Right lung (tissue), 5 donors: ENCODE measurements around the gene MREG. TPM values are rescaled to one million over a fixed set of nuclear protein-coding genes. Genes with fewer than 3 reads are reported as not detected.
A peak's percentile ranks its signal among the peaks of the same experiment; 100 is the strongest.

ENCODE experiments used
- DNase-seq, 2 donors: peaks; one replicate each; pipeline ENCODE4 v3.0.0-alpha.2; 2013
- polyA plus RNA-seq, 5 donors: library from polyadenylated mRNA; unstranded; fragments of 120-200 nt; gene quantifications; one replicate each; pipeline versions ENCODE4 v1.2.1 to v1.2.3, GENCODE V29; 2013; ENCODE audit warnings: inconsistent platforms in 1 of 5, low replicate concordance in 1 of 5; ENCODE audit not compliant: insufficient read length in 5 of 5, insufficient read depth in 1 of 5

Gene MREG
- polyA plus RNA-seq, 5 donors, result 12.4 to 17.9 (median 14.7) TPM

DNA sequence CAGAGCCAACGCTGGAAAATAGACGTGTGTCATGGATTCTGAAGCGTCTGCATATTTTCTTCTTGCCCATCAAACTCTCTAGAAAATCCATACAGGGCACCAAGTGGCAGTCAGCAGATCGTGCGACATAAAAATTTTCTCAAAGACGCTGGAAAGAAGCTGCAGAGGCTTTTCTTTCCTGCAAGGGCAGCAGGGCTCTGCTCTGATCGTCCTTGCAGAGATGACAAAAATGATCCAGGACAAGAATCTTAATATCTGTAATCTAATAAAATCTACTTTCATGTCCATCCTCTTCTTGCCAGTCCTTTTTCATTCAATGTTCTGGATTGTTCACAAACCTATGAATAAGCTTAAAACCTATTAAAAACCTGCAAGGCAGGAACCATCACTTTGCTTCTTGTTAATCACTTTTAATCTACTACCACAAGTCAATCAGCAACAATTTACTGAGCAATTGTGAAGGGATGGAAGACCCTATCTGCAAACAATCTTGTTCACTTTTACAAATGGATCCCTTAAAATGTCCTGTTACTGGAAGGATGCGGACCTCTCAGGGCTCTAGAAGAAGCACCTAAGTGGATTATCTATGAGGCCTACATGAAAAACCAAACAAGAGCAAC lies 93.6 kb downstream of the MREG start:
- DNase-seq, result no peak

DNA sequence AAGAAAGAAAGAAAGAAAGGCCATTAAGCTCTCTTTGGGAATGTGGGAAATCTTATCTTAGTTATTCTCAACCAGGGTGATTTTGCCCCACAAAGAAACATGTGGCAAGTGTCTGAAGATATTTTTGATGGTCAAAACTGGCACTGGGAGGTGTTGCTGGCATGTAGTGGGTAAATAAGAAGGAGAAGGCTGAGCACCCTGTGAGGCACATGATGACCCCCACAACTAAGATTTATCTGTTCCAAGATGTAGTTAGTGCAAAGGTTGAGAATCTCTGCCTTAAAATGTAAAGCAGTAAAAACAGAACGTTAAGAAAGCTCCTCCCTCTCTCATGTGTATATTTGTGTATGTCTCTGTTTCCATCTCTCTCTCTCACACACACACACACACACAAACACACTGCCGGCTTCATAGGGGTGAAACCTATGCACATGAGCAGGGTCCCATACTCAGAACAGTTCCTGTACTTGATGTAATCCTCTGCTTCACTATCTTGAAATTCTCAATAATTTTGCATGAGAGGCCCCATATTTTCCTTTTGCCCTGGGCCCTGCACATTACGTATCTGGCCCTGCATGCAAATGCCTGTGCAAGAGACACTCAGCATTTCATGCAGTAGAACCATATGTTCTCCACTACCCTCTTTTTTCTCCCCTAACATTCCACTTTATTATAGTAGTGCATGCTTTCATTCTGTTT lies 94.3 kb downstream of the MREG start:
- DNase-seq, result no peak

DNA sequence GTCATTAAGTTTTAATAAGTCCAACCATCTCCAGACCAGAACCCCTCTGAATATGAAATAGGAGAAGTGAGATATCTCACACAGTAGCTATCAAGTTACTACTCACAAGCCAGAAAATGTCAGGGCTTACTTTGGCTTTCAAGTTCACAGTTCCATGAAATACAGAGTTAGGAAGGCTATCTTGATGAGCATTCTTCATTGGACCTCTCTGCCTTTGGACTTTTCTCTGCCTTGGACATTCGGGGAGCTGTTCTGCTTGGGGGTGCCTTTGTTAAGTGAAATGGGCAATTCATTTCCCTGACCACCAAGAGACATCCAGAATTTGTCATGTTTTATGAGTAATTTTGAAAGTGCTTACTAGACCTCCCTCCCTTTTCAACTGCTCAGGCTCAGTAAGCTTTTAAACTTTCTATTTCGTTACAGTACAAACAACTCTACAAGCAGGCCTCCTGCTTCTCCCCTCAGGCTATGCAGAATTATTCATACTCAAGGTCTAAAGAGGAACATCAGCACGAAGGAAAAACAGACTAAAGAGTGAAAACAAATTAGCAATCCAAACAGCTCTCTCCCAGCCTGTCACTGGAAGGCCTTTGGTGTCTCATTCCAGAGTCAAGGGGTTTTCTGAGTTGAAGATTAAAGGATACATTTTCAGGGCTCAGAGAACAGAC lies 95.3 kb downstream of the MREG start:
- DNase-seq, result no peak

DNA sequence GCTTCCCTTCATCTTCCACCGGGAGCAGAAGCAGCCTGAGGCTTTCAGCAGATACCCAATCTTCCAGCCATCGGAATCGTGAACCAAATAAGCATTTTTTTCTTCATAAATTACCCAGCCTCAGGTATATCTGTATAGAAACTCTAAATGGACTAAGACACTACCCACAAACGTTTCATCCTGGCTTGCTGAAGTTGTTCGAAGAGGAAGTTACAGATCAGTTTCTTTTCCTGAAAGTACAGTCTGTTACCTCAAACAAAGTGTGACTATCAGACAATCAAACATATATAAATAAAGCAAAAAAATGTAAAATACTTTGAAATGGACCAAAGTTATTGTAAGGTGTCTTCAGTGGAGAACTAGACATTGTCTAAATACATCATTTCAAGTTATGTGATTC lies 97.9 kb downstream of the MREG start:
- DNase-seq, result no peak

DNA sequence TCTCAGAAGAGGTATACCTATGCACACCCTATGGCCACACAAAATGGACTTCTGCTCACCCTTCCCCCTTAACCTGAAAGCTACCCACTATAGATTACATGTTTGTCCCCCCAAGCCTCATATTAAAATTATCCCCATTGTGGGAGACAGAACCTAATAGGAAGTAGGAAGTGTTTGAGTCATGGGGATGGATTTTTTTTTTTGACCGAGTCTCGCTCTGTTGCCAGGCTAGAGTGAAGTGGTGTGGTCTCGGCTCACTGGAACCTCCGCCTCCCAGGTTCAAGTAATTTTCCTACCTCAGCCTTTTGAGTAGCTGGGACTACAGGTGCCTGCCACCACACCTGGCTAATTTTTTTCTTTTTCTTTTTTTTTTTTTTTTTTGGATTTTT lies 98.6 kb downstream of the MREG start:
- no peak for DNase-seq

DNA sequence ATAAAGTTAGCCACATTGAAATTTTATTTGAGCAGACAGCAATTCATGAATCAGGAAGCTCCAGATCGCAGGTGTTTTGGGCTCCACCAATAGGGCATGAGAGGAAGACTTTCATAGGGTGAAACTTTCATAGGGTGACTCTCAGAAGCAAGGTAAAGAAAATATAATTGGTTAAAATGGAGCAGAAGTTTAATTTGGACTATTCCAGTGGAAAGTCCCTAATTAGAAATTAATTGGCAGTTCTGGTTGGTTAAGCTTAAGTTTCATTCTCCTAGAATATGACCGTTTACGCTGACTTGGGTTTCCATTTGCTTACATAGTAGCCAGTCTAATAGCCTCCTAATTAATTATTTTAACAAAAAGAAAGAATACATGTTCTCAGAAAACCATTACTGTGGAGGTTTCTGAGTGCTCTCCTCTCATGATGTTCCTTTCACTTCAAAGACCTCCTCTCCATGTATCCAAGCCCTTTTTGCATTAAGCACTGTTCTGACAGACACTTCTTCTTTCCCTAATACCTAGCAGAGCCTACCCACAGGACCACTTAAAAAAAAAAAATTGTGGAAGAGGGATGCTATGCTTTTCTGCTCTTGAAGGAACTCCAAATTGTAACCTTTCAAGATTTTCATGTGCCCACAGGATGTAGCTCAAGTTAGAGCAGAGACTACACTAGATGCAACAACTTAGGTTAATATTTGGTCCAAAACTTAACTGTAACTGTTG lies 99.1 kb downstream of the MREG start:
- no peak for DNase-seq

DNA sequence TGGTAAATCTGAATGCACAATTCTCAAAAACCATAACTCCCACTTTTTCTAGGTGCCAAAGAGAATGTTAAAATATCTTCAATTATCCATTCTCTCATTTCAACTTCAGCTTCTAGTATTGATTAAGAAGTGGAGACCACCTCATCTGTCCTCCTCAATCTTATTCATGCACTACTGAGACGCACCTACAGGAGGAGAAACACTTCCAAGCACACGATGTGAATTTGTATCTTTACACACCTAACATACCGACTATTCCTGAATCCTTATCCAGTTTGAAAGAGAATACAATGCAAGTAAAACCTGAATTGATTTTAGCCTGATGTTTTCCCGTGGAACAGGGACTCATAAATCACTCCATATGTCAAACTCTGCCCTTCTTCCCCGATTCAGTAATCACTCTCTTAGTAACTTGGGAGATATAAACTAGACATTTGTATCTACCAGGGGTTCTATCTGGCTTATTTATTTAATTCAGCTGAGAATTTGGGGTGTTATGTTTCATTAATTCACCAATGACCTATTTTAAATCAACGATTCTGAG lies 101.0 kb downstream of the MREG start:
- no peak for DNase-seq

DNA sequence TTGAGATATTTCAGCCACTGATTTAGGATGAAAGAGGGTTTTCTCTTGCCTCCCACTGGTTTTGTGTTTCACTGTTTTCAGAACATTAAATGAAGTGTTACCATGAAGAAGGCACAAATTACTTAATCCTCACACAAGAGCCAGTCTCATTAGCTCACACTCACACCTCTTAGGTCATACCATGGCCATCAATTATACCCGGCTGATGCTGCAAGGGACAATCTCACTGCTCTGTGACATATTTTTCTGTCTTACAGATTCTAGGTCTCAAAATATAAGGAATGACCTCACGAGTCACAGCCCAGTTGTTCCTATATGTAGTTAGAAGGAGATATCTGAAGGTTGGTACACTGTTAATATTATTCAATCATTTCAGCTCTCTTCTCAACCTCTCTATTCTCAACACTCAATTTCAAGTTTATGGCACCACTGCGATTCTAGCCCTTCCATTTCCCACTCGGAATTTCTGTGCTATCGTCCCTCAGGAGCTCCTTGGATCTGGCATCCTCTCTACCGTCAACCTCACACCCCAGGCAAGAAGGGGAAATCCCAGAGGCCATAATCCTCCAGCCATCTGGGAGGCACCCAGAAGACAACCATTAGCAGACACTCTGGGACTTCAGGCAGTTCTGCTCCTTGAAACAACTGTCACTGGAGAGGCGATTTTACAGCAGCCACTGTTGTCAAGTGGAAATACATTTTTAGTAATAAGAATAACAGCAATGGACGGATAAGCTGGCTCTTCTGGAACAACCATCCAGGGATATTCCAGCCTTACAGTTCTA lies 101.9 kb downstream of the MREG start:
- DNase-seq, result no peak

DNA sequence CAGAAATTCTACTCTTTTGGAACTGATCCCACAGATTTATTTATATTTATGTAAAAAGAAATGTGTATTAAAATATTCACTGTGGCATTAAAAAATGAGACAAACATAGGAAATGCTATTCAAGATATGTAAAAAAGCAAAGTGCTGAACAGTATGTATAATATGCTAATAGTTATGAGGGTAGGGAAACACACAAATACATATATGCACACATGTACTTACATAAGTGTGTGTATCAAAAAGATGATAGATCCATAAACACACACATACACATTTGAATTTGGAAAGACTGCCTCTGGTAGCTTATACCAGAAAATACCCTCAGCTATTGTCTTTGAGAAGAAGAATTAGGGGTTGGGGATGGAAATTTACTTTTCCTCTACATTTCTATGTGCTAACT lies 103.2 kb downstream of the MREG start:
- no peak for DNase-seq

DNA sequence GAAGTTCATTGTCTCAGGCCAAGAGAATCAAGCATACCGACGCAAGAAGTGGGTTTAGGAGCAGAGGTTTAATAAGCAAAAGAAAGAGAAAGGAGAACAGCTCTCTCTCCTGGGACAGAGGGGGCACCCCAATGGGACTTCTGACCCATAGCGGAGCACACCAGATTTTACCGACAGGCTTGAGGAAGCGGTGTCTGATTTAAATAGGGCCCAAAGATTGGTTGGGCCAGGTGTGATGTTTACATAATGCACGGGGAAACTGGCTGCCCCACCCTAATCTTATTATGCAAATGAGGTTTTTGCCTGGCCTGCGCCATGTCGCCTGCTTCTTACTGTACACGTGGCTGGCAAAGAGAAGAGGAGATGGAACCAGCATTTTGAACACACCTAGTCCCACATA lies 106.2 kb downstream of the MREG start:
- DNase-seq, result no peak

DNA sequence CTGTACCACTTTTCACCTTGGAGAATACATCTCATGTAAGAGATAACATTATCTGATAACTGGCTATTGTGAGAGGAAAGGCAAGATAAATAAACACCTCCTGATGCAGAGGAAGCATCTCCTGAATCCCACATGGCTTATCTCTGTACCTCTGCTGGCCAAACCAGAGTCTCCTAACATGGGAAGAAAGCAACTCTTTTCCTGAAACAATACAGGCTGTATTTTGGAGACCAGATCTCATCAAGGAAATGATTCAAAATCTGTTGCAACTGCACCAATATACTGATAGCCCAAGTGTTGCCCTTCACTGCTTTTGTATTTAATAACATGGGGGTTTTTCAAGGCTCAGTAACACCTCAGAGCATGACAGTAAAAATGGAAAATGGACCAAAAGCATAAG lies 106.9 kb downstream of the MREG start:
- DNase-seq, result no peak

DNA sequence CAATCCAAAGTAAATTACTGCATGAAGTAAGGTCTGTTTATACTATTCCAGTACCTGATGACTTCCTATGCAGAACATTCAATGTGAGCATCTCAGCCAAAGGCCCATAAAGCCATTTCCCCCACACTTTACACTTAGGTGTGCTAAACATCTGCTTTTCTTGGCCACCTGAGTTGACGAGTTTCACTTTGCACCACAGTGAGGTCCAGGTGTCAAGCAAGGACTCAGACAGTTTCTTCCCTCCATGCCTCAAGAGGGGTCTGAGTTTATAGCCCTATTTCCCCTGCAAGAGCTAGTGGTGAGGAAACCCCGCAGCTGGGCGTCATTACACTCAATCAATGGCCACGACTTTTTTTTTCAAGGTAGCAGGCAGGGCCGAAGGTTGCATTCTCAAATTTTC lies 107.7 kb downstream of the MREG start:
- no peak for DNase-seq

DNA sequence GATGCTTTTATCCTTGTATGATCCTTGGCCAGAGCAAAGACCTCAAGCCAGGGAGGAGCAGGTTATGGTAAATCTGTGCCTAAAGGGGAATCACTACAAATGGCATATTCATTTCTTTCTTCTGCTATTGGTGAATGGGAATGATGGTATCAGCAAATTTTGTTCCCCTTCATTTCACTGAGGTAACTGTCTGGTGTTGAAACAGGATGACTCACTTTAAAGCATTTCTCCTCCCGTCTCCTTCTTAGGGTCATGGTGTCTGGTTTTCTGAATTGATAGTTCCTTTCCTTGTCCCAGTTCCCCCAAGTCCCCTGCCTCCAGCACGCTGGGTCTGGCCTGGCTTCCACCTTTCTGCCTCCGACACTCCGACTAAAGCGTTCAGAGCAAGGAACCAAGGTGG lies 109.2 kb downstream of the MREG start:
- DNase-seq, result no peak

DNA sequence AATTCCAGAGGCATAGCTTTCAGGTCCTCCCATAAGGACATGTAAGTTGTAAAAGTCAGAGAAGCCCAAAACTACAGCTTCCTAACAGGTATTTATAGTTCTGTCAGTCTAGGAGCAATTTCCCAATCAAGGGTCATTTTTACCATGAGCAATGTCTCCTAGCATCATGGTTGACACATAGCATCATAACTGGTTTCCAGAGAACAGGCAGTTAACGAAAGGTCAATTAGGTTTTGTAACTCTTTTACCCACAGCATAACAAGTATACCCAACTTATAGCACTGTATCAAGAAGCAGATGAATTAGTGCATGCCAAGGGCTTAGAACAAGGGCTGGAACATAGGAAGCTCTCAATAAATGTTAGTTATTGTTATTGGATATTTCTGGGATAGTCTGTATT lies 110.1 kb downstream of the MREG start:
- DNase-seq, result no peak

DNA sequence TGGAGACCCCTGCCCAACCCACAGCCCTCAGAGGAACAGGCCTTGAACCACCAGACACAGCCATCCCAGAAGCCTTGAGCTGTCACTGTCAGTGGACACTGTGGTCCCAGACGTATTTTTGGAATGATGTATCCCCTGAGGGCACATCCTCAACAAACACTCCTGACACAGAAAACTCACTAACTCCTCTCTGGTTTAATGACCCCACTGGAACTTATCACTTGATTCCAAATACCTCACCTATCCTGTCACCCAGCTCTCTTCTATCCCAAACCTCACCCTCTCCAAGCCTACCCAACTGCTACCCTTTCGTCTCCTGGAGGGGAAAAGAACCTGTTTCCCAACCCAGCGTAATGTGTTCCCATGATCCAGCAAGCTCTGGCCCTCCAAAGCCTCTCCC lies 111.6 kb downstream of the MREG start:
- no peak for DNase-seq

DNA sequence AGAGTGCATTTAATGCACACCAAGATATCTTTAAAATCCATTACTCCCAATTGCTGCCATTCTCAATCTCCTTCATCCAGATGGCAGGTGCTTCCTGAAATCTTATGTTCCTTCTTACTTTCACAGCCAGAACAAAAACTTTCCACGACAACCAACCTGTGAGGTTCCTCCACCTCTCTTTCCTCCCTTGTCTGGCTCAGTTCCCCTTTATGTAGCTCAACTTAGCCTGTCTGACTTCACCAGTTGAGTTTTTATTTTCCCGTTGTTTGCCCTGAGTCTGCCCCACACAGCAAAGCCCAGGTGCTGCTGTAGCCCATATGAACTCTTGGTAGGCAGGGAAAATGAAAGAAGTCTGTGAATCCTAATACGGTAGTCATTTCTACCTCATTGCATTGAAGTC lies 112.5 kb downstream of the MREG start:
- DNase-seq, result no peak

DNA sequence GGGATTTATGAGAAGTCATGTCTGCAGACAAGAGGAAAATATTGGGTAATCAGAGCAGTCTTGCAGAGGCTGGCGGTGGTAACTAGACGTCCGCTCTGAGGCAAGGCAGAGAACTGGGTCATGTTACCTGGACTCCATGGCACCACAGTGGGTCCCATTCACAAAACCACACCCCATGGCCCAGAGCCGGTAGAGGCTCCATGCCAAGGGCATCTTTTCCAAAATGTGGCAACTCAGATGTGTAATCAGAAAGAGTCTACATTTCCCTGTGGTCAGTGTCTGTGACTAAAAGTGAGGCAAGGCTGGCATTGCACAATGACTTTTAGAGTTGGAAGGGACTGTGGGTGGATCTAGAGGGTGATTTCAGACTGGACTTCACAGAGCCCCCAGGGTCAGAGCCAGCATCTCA lies 113.1 kb downstream of the MREG start:
- DNase-seq, result no peak

DNA sequence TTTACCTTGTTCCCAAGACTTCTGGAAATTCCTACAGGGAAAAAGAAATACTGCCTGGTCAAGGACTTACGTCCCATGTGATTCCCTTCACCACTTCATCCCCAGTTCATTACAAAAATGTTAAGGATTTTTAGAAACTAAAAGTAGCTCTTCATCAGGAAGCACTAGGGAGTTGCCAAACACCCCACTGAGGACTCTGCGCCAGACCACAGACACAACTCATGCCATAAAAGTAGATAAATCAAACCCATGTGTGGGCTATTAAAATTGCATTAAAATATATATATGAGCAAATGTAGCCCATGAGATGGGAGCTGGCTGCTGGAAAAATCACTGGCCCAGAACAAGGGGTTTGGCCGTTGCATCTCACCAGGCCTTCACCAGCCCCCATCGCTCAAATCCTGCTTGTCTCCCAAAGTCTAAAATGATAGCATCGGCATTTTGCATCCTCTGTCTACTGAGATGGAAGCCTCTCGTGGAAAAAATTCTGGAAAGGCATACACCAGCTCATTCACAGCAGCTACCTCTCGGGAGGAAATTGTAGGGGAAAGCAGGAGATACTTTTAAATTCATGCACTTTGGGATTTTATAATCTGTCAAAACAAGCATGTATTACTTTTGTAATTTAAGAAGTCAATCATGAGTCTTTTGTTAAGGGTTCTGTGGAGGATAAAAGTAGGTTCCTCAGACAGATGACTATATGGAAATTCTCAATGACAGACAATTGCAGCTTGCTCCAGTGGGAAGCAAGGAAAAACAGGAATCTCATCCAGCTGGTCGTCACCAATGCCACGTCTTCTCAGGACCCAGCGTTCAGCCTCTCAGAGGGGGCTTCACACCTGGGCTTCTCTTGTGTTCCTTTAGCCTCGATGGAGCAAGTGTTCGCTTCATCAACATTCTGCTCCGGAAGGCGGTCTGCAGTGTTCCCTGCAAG lies 113.9 kb downstream of the MREG start:
- peak in 1 of 2 donors; percentile 49 for DNase-seq

DNA sequence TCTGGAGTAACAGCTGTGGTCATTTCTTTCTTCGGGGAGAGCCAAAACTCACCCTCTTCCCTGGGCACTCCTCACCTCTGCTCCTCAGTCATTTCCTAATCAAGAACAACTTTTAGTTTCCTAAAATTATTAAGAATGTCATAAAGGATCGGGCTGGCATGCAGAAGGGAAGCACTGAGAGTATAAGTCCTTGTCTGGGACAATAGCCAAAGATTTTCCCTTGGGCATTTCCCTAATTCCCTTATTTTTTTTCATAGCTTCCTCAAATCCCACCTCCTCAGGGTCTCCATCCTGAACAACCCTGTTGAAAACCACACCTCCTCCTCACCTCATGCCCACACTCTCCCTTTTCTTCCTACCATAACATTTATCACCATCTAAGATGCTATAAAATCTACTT lies 115.0 kb downstream of the MREG start:
- no peak for DNase-seq

DNA sequence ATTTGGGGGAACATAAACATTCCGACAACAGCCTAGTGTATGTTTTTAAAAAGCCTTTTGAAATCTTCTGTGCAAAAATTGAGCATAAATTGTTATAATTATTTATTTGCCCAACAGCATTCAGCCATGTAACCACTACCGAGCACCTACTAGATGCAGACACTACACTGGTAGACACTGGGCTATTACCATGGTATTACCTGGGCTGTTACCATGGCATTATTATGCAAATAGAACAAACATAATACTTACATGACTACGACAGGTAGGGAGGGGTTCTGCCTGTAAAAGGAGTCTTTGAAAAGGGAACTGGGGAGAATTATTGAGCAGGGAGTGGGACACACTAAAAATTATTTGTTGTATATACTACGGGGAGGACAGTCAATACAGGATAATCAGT lies 116.4 kb downstream of the MREG start:
- no peak for DNase-seq

DNA sequence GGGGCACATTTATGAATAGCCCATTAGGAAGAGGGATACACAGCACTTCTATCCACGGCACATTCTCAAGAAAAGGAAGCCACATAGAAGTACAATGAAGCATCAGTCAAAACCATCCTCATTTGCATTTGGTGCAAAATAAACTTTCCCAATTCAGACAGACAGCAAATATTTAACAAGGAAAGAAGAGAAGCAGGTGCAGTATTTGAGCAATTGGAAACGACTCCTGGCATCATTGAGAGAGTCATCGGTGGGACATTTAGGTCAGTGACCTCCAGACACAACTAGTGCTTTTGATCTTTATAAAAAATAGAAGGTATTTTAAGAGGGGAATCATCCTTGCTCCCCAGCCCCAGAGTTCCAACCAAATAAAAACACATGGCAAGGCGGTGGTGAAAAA lies 118.0 kb downstream of the MREG start:
- no peak for DNase-seq
